Activated CD4-positive, alpha-beta memory T cell treated with anti-CD3 and anti-CD28 coated beads for 36 hours (primary cell): ENCODE measurements around the gene ZNF22. TPM values are rescaled to one million over a fixed set of nuclear protein-coding genes. Genes with fewer than 3 reads are reported as not detected.

ENCODE experiments used
- CTCF ChIA-PET: fragments of 350-600 bp; sonication (Branson Sonifier 250); formaldehyde crosslinking; loops from one replicate; lab custom pipeline; 2021; ENCODE audit warnings: antibody characterized with exemption, inconsistent platforms; lab: Charles Lee
- POLR2A ChIA-PET: fragments of 350-600 bp; sonication (Branson Sonifier 250); formaldehyde crosslinking; loops from one replicate; lab custom pipeline; 2021; ENCODE audit warnings: antibody characterized with exemption; lab: Charles Lee
- DNase-seq: peaks from one replicate; pipeline ENCODE4 v3.0.0-alpha.2; 2020
- H3K27ac Mint-ChIP-seq: one replicate; pipeline ENCODE4 v1.8.0; 2021; ENCODE audit warnings: mixed read lengths
- H3K27me3 Mint-ChIP-seq: one replicate; pipeline ENCODE4 v1.8.0; 2021; ENCODE audit warnings: mixed read lengths
- H3K36me3 Mint-ChIP-seq: one replicate; pipeline ENCODE4 v1.8.0; 2021; ENCODE audit warnings: mixed read lengths
- H3K4me1 Mint-ChIP-seq: one replicate; pipeline ENCODE4 v1.8.0; 2021; ENCODE audit warnings: low read depth, mixed read lengths
- H3K4me3 Mint-ChIP-seq: one replicate; pipeline ENCODE4 v1.8.0; 2021; ENCODE audit warnings: mild to moderate bottlenecking, mixed read lengths
- H3K9me3 Mint-ChIP-seq: one replicate; pipeline ENCODE4 v1.8.0; 2021; ENCODE audit warnings: mixed read lengths
- intact Hi-C: fragments of 100-400 bp; cut with micrococcal nuclease; formaldehyde crosslinking; loops from one replicate; pipeline ENCODE4 v1.15.1; 2023
- total RNA-seq, 2 experiments: library from RNA; stranded (reverse); gene quantifications; one replicate each; pipeline ENCODE4 v1.2.3, GENCODE V29; 2021

Gene ZNF22
- total RNA-seq, 2 experiments from 2014 or later: 19.3 to 19.9 TPM

DNA sequence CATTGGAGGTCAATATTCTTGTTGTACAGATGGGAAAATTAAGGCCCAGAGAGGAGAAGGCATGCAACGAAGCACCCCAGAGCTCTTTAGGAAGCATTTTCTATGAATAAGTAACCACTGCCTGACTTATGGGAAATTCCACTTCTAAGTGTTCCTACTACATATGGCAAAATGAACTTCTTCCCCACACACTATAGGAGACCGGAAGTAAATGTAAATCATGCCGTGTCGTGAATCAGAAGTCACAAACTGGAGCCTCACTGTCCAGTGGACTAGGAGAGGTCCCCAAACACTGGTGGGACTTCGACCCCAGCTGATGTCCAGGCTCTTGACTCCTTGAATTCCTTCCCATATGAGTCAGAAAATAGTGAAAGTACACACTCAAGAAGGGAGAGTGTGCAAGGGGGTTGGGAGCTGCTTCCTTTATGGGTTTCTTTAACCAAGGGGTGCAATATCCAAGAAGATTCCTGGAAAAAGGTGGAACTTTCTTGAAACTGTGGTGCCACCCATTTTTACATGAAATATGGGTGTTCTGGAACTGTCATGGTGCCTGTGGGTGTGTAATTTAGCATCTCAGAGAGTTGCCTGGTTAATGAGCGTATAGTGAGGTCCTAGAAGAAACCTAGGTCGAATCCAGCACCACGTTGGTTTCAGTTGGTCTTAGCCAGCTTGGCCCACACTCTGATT is 34.5 kb upstream of the ZNF22 start:
- H3K27me3 Mint-ChIP-seq: no peaks in the 10 kb centered on the region
- DNase-seq: no peak
- POLR2A ChIA-PET: no interaction called here
- H3K4me1 Mint-ChIP-seq: peaks cover 25% of the 10 kb centered on the region
- no peak overlapping the region for H3K4me3 Mint-ChIP-seq
- CTCF ChIA-PET: interaction anchor here (0.9 to 1.7 kb wide), 3 partner anchors 10 to 33 kb away, joined by 3 to 8 read pairs (median 5); no protein-coding TSS in a partner anchor
- intact Hi-C loops: no loop called here
- H3K9me3 Mint-ChIP-seq: no peaks in the 10 kb centered on the region
- H3K27ac Mint-ChIP-seq: peak overlapping the region; percentile 60
- H3K36me3 Mint-ChIP-seq: no peaks in the 10 kb centered on the region

DNA sequence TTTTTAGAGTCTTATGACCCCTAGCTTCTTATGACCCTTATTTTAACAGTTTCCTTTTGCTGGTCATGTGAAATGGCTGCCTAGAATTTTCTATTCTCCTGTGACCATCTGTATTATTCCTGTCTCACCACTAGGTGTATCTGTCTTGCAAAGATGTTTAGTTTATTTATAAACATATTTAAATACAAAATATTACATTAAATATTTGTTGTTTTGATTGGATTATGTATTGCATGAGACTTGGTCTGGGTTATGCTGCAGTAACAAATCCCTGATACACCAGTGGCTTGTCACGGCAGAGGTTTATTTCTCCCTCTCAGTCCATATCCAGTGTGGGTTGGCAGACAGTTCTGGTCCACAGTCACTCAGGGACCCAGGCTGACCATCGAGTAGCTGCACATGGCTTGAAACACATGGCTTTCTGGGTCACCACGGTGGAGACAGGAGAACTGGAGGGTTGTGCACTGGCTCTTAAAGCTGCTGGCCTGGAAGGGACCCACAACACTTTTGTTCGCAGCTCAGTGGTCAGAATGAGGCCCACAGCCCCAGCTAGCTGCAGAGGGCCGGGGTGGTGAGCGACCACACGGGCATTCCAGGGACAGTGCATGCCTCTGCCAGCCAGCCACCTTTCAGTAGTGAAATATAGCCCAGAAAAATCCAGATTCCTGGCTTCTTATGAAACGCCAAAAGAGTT is 33.8 kb upstream of the ZNF22 start:
- no peaks in the 10 kb centered on the region for H3K36me3 Mint-ChIP-seq
- H3K27me3 Mint-ChIP-seq: no peaks in the 10 kb centered on the region
- H3K4me1 Mint-ChIP-seq: peaks cover 25% of the 10 kb centered on the region
- H3K4me3 Mint-ChIP-seq: no peak overlapping the region
- H3K9me3 Mint-ChIP-seq: no peaks in the 10 kb centered on the region
- intact Hi-C loops: no loop called here
- POLR2A ChIA-PET: no interaction called here
- CTCF ChIA-PET: interaction anchor here (0.9 to 3.9 kb wide), 4 partner anchors 10 to 34 kb away, joined by 3 to 22 read pairs (median 4); no protein-coding TSS in a partner anchor
- H3K27ac Mint-ChIP-seq: no peak overlapping the region
- peak; percentile 3 for DNase-seq

GRCh38 chr10:44967616-44968015 is 33.1 kb upstream of the ZNF22 start:
- DNase-seq: no peak
- Mint-ChIP-seq H3K27ac (no peak overlapping the region), H3K4me3 (no peak overlapping the region), H3K4me1 (peaks cover 25% of the 10 kb centered on the region), H3K36me3 (no peaks in the 10 kb centered on the region), H3K9me3 (no peaks in the 10 kb centered on the region), H3K27me3 (no peaks in the 10 kb centered on the region)
- ChIA-PET POLR2A (no interaction called here), CTCF (interaction anchor here (0.9 to 3.9 kb wide), 3 partner anchors 9 to 35 kb away, joined by 3 to 22 read pairs (median 3); no protein-coding TSS in a partner anchor)
- intact Hi-C loops: no loop called here

- ChIA-PET POLR2A (no interaction called here), CTCF (interaction anchor here (1.2 to 3.9 kb wide), 2 partner anchors 21 to 36 kb away, joined by 3 to 22 read pairs; no protein-coding TSS in a partner anchor)
- intact Hi-C loops: no loop called here
- H3K27ac Mint-ChIP-seq: no peak overlapping the region
- no peaks in the 10 kb centered on the region for H3K9me3 Mint-ChIP-seq
- no peak for DNase-seq
- H3K4me3 Mint-ChIP-seq: no peak overlapping the region
- peaks cover 25% of the 10 kb centered on the region for H3K4me1 Mint-ChIP-seq
- no peaks in the 10 kb centered on the region for H3K27me3 Mint-ChIP-seq
- no peaks in the 10 kb centered on the region for H3K36me3 Mint-ChIP-seq
These were observed 32.6 kb upstream of the ZNF22 start for GRCh38 chr10:44968091-44968490.

DNA sequence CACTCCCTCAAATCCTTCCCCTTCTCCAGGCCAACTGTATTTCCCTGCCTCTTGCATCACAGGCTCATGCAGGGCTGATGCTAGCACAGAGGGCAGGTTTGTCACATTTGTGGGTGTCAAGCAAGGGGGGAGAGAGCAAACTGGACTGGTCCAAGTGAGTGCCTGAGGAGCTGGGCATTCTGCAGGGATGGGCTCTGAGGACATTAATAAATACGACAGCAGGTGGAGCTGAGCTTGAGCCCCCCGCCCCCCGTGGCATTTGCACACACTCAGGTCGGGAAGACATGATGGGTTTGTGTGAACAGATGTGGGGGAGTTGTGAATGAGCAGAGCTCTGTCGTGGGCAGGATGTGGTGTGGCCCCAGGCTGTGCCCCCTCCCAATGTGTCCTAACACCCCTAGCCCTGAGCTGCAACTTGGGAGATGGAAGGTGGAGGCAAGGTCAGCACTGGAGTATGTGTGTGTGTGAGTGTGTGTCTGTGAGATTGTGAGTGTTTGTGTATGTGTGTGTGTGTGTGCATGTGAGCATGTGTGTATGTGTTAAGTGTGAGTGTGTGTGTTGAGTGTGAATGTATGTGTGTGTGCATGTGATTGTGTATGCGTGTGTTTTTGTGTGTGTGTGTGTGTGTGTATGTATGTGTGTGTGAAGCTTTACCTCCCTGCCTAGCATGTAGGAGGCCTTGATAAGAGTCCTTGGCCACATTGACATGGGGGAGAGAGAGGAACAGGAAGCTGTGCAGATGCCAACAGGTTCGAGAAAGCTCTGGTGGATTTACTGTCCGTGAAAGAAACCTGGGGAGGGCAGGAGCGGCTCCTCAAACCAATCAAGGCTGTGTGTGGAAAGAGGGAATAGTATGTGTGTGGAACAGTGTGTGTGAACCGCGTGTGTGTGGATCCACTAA is 32.0 kb upstream of the ZNF22 start:
- intact Hi-C loops: no loop called here
- Mint-ChIP-seq H3K27ac (no peak overlapping the region), H3K4me3 (no peak overlapping the region), H3K27me3 (no peaks in the 10 kb centered on the region), H3K36me3 (no peaks in the 10 kb centered on the region), H3K4me1 (peaks cover 25% of the 10 kb centered on the region), H3K9me3 (no peaks in the 10 kb centered on the region)
- ChIA-PET POLR2A (interaction anchor here (0.6 kb wide), 1 partner anchor 606 kb away, joined by 7 read pairs; no protein-coding TSS in a partner anchor), CTCF (interaction anchor here (1.2 to 3.9 kb wide), 2 partner anchors 21 to 36 kb away, joined by 3 to 22 read pairs; no protein-coding TSS in a partner anchor)
- peak; percentile 29 for DNase-seq

- ChIA-PET CTCF (interaction anchor here (3.9 kb wide), 1 partner anchor 37 kb away, joined by 22 read pairs; no protein-coding TSS in a partner anchor), POLR2A (no interaction called here)
- DNase-seq: no peak
- no peak overlapping the region for H3K4me3 Mint-ChIP-seq
- intact Hi-C loops: no loop called here
- H3K27me3 Mint-ChIP-seq: no peaks in the 10 kb centered on the region
- H3K4me1 Mint-ChIP-seq: peaks cover 25% of the 10 kb centered on the region
- H3K36me3 Mint-ChIP-seq: no peaks in the 10 kb centered on the region
- H3K9me3 Mint-ChIP-seq: no peaks in the 10 kb centered on the region
- no peak overlapping the region for H3K27ac Mint-ChIP-seq
These were observed 30.9 kb upstream of the ZNF22 start for GRCh38 chr10:44969854-44970253.

- Mint-ChIP-seq H3K27ac (no peak overlapping the region), H3K36me3 (no peaks in the 10 kb centered on the region), H3K4me1 (peaks cover 23% of the 10 kb centered on the region), H3K4me3 (no peak overlapping the region), H3K9me3 (no peaks in the 10 kb centered on the region), H3K27me3 (no peaks in the 10 kb centered on the region)
- intact Hi-C loops: no loop called here
- no peak for DNase-seq
- ChIA-PET POLR2A (no interaction called here), CTCF (interaction anchor here (3.9 kb wide), 1 partner anchor 38 kb away, joined by 22 read pairs; no protein-coding TSS in a partner anchor)
These were observed 29.8 kb upstream of the ZNF22 start for GRCh38 chr10:44970812-44971395.

DNA sequence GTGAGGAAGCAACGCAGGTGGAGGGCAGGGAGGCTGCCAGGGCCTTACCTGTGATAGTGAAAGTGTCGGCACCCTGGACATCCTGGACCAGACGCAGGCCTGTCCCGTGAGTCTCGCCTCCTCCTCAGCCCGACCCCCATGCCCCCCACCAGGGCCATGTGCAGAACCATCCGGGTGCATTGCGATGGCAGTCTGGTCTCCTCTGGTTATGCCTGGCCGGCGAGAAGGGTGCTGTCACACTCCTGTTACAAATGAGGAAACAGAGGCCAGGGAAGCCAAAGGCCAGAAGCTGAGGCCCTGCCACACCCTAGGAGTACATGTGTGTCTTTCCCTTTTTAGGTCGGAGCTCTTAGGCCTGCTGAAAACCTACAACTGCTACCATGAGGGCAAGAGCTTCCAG is 29.3 kb upstream of the ZNF22 start:
- no peaks in the 10 kb centered on the region for H3K27me3 Mint-ChIP-seq
- H3K9me3 Mint-ChIP-seq: no peaks in the 10 kb centered on the region
- no peak overlapping the region for H3K27ac Mint-ChIP-seq
- no peak for DNase-seq
- H3K4me3 Mint-ChIP-seq: no peak overlapping the region
- H3K4me1 Mint-ChIP-seq: peaks cover 18% of the 10 kb centered on the region
- ChIA-PET CTCF (no interaction called here), POLR2A (no interaction called here)
- intact Hi-C loops: no loop called here
- no peaks in the 10 kb centered on the region for H3K36me3 Mint-ChIP-seq

GRCh38 chr10:44971935-44972757 is 28.6 kb upstream of the ZNF22 start:
- no peaks in the 10 kb centered on the region for H3K36me3 Mint-ChIP-seq
- H3K9me3 Mint-ChIP-seq: no peaks in the 10 kb centered on the region
- CTCF ChIA-PET: no interaction called here
- H3K4me1 Mint-ChIP-seq: peaks cover 17% of the 10 kb centered on the region
- H3K4me3 Mint-ChIP-seq: no peak overlapping the region
- no peak overlapping the region for H3K27ac Mint-ChIP-seq
- DNase-seq: no peak
- POLR2A ChIA-PET: no interaction called here
- H3K27me3 Mint-ChIP-seq: no peaks in the 10 kb centered on the region
- intact Hi-C loops: no loop called here

- POLR2A ChIA-PET: no interaction called here
These were observed 27.8 kb upstream of the ZNF22 start for GRCh38 chr10:44972874-44973306.

More at GRCh38 chr10:44972874-44973306, 27.8 kb upstream of the ZNF22 start:
- Mint-ChIP-seq H3K4me3 (no peak overlapping the region), H3K27me3 (no peaks in the 10 kb centered on the region), H3K36me3 (no peaks in the 10 kb centered on the region), H3K27ac (no peak overlapping the region), H3K4me1 (peaks cover 15% of the 10 kb centered on the region), H3K9me3 (no peaks in the 10 kb centered on the region)
- CTCF ChIA-PET: interaction anchor here (2.3 kb wide), 1 partner anchor 40 kb away, joined by 28 read pairs; no protein-coding TSS in a partner anchor
- intact Hi-C loops: no loop called here
- no peak for DNase-seq
